SK-N-SH treated with all-trans-retinoic acid at 6 μM for 48 hours (cell line): ENCODE measurements around the gene SNX18.

ENCODE experiments used
- ESRRG ChIP-seq: fragments of 250-450 bp; sonication (Bioruptor Pico); IDR thresholded peaks from 2 replicates; pipeline ENCODE4 v1.6.1; 2021; ENCODE audit warnings: mild to moderate bottlenecking
- RARB ChIP-seq: fragments of 250-450 bp; sonication (Bioruptor Pico); IDR thresholded peaks from 2 replicates; pipeline ENCODE4 v1.8.0; 2021; ENCODE audit warnings: mild to moderate bottlenecking, moderate library complexity
- ZNF565 ChIP-seq: fragments of 450-650 bp; formaldehyde crosslinking; conservative IDR thresholded peaks from 2 replicates; pipeline ENCODE4 v1.5.0; 2020; ENCODE audit warnings: low read depth, mild to moderate bottlenecking, moderate library complexity
- TF ChIP-seq, protein P1 (sequence below): fragments of 250-450 bp; sonication (Bioruptor Pico); IDR thresholded peaks from 2 replicates; pipeline ENCODE4 v1.5.0; 2020; ENCODE audit warnings: mild to moderate bottlenecking, moderate library complexity
- TF ChIP-seq, protein P2 (sequence below): fragments of 250-450 bp; sonication (Bioruptor Pico); IDR thresholded peaks from 2 replicates; pipeline ENCODE4 v1.8.0; 2021; ENCODE audit warnings: low read depth, mild to moderate bottlenecking, moderate library complexity, borderline replicate concordance
- TF ChIP-seq, protein P3 (sequence below): fragments of 250-450 bp; sonication (Bioruptor Pico); IDR thresholded peaks from 2 replicates; pipeline ENCODE4 v1.8.0; 2020; ENCODE audit warnings: mild to moderate bottlenecking, moderate library complexity, borderline replicate concordance

DNA sequence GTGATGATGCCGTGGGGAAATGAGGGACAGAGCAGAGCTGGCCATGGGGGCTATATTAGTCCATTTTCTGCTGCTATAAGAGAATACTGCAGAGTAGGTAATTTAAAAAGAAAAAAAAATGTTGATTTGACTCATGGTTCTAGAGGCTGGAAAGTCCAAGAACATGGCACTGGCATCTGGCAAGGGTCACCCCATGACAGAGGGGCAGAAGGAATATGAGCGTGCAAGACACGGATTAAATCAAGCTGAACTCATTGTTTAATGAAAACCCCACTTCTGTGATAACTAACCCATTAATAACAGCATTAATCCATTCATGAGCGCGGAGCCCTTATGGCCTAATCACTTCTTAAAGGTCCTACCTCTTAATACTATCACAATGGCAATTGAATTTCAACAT is 68.8 kb downstream of the SNX18 start:
- TF ChIP-seq, protein P1, sequence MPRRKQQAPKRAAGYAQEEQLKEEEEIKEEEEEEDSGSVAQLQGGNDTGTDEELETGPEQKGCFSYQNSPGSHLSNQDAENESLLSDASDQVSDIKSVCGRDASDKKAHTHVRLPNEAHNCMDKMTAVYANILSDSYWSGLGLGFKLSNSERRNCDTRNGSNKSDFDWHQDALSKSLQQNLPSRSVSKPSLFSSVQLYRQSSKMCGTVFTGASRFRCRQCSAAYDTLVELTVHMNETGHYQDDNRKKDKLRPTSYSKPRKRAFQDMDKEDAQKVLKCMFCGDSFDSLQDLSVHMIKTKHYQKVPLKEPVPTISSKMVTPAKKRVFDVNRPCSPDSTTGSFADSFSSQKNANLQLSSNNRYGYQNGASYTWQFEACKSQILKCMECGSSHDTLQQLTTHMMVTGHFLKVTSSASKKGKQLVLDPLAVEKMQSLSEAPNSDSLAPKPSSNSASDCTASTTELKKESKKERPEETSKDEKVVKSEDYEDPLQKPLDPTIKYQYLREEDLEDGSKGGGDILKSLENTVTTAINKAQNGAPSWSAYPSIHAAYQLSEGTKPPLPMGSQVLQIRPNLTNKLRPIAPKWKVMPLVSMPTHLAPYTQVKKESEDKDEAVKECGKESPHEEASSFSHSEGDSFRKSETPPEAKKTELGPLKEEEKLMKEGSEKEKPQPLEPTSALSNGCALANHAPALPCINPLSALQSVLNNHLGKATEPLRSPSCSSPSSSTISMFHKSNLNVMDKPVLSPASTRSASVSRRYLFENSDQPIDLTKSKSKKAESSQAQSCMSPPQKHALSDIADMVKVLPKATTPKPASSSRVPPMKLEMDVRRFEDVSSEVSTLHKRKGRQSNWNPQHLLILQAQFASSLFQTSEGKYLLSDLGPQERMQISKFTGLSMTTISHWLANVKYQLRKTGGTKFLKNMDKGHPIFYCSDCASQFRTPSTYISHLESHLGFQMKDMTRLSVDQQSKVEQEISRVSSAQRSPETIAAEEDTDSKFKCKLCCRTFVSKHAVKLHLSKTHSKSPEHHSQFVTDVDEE (CRISPR knock-in tag): no peak
- TF ChIP-seq ESRRG: no peak
- TF ChIP-seq, protein P2, sequence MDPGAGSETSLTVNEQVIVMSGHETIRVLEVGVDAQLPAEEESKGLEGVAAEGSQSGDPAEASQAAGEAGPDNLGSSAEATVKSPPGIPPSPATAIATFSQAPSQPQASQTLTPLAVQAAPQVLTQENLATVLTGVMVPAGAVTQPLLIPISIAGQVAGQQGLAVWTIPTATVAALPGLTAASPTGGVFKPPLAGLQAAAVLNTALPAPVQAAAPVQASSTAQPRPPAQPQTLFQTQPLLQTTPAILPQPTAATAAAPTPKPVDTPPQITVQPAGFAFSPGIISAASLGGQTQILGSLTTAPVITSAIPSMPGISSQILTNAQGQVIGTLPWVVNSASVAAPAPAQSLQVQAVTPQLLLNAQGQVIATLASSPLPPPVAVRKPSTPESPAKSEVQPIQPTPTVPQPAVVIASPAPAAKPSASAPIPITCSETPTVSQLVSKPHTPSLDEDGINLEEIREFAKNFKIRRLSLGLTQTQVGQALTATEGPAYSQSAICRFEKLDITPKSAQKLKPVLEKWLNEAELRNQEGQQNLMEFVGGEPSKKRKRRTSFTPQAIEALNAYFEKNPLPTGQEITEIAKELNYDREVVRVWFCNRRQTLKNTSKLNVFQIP (CRISPR knock-in tag): no peak
- TF ChIP-seq RARB (CRISPR knock-in tag): no peak
- TF ChIP-seq ZNF565 (CRISPR knock-in tag): no peak
- TF ChIP-seq, protein P3, sequence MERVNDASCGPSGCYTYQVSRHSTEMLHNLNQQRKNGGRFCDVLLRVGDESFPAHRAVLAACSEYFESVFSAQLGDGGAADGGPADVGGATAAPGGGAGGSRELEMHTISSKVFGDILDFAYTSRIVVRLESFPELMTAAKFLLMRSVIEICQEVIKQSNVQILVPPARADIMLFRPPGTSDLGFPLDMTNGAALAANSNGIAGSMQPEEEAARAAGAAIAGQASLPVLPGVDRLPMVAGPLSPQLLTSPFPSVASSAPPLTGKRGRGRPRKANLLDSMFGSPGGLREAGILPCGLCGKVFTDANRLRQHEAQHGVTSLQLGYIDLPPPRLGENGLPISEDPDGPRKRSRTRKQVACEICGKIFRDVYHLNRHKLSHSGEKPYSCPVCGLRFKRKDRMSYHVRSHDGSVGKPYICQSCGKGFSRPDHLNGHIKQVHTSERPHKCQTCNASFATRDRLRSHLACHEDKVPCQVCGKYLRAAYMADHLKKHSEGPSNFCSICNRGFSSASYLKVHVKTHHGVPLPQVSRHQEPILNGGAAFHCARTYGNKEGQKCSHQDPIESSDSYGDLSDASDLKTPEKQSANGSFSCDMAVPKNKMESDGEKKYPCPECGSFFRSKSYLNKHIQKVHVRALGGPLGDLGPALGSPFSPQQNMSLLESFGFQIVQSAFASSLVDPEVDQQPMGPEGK (CRISPR knock-in tag): no peak
